ENCODE results near the gene IGF2R. TPM values are rescaled to one million over a fixed set of nuclear protein-coding genes. Genes with fewer than 3 reads are reported as not detected.

IGF2R gene
- total and polyA plus RNA-seq, 8 donors: 11.0 to 54.0 (median 34.7) TPM

DNA sequence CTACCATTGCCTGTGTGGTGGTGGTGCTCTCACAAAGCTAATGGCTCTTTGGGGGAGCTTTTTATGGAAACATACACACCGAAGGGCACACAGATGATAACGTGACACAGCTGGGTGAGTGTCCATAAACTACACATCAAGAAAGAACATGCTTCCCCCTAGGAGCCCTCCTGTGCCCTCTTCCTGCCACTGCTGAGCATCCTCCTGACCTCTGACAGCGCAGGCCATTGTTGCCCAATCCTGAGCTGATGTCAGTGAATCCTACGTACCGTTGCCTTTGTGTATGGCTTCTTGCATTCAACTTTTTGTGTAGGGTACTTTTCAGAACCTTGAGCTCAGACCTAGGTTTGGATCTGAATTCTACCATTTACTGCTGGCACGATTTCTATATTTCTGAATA, 86.9 kb downstream of the IGF2R start:
- ATAC-seq: no peak
- TF ChIP-seq, protein P1, sequence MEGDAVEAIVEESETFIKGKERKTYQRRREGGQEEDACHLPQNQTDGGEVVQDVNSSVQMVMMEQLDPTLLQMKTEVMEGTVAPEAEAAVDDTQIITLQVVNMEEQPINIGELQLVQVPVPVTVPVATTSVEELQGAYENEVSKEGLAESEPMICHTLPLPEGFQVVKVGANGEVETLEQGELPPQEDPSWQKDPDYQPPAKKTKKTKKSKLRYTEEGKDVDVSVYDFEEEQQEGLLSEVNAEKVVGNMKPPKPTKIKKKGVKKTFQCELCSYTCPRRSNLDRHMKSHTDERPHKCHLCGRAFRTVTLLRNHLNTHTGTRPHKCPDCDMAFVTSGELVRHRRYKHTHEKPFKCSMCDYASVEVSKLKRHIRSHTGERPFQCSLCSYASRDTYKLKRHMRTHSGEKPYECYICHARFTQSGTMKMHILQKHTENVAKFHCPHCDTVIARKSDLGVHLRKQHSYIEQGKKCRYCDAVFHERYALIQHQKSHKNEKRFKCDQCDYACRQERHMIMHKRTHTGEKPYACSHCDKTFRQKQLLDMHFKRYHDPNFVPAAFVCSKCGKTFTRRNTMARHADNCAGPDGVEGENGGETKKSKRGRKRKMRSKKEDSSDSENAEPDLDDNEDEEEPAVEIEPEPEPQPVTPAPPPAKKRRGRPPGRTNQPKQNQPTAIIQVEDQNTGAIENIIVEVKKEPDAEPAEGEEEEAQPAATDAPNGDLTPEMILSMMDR (IDR thresholded peaks at IDR 0.05): no peak
- Histone ChIP-seq H3K27me3 (no peaks in the 10 kb centered on the region), H3K9me3 (no peaks in the 10 kb centered on the region), H3K4me3 (no peak overlapping the region), H3K4me1 (peaks cover 0 to 11% (median 6%) of the 10 kb centered on the region in 3 donors), H3K36me3 (peaks cover 2 to 31% (median 14%) of the 10 kb centered on the region in 3 donors), H3K27ac (no peak overlapping the region)
- 78 to 81% methylated on average over 6 of the region's 6 CpGs for WGBS, 2 donors
- intact Hi-C loops (cut with DNase I): no loop called here
- FAIRE-seq: no peak
- no peak for DNase-seq

- DNase-seq (no peak), ATAC-seq (peak in 3 of 4 donors; percentile 20 to 54 (median 42)), FAIRE-seq (no peak)
- Histone ChIP-seq H3K9me3 (no peaks in the 10 kb centered on the region), H3K4me3 (no peak overlapping the region), H3K27me3 (no peaks in the 10 kb centered on the region), H3K36me3 (peaks cover 5 to 30% (median 9%) of the 10 kb centered on the region in 3 donors), H3K4me1 (peaks cover 0 to 11% (median 6%) of the 10 kb centered on the region in 3 donors), H3K27ac (no peak overlapping the region)
- 46 to 61% methylated on average over 6 of the region's 6 CpGs for WGBS, 2 donors
- intact Hi-C loops (cut with DNase I): no loop called here
- TF ChIP-seq, protein P1 (IDR thresholded peaks at IDR 0.05): no peak
Measured at GRCh38 chr6:160057080-160057479, 88.2 kb downstream of the IGF2R start.

DNA sequence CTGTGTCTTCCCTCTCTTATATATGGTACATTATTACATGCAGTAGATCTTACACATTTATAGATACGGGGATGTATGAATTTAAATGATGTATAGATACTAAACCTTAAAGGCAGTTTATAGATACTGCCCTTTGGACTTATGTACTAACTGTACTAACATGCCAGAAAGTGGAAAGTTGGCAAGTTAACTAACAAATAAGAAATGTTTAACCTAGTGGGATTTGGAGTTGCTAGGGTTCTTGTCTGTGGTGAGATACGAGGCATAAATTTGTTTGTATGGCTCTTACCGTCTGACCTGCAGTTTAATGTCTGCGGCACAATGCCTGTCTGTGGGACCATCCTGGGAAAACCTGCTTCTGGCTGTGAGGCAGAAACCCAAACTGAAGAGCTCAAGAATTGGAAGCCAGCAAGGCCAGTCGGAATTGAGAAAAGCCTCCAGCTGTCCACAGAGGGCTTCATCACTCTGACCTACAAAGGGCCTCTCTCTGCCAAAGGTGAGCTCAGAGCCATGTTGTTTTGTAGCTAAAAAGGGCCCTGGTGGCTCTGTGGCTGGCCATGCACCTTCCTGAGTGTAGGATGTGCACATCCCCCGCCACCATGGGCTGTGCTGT, 89.8 kb downstream of the IGF2R start:
- ATAC-seq (peak; percentile 63 to 75 (median 68)), FAIRE-seq (no peak), DNase-seq (no peak)
- no peaks in the 10 kb centered on the region for H3K27me3 ChIP-seq
- peaks cover 0 to 11% (median 6%) of the 10 kb centered on the region in 3 donors for H3K4me1 ChIP-seq
- intact Hi-C loops (cut with DNase I): no loop called here
- peak overlapping the region in 1 of 4 donors; percentile 34 for H3K27ac ChIP-seq
- H3K36me3 ChIP-seq: peaks cover 5 to 42% (median 8%) of the 10 kb centered on the region in 3 donors
- WGBS, 2 donors: 30 to 34% methylated on average over 6 of the region's 6 CpGs
- TF ChIP-seq, protein P1 (IDR thresholded peaks at IDR 0.05): no peak
- no peak overlapping the region for H3K4me3 ChIP-seq
- H3K9me3 ChIP-seq: no peaks in the 10 kb centered on the region

DNA sequence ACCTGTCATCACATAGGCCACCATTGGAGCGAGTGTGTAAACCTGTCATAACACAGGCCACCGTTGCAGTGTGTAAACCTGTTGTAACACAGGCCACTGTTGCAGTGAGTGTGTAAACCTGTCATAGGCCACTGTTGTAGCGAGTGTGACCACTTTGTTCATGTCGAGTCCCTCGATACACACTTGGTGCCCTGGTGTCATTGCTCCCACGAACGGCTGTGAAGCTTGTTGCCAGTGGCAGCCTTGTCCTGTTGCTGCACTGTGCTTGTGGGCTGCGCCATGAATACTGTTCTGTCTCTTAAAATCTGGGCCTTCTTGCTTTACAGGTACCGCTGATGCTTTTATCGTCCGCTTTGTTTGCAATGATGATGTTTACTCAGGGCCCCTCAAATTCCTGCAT, 91.3 kb downstream of the IGF2R start:
- Histone ChIP-seq H3K4me1 (peaks cover 0 to 11% (median 6%) of the 10 kb centered on the region in 3 donors), H3K9me3 (no peaks in the 10 kb centered on the region), H3K27ac (no peak overlapping the region), H3K27me3 (no peaks in the 10 kb centered on the region), H3K4me3 (no peak overlapping the region), H3K36me3 (peaks cover 8 to 58% (median 8%) of the 10 kb centered on the region in 3 donors)
- no peak for FAIRE-seq
- WGBS, 2 donors: 93 to 95% methylated on average over 11 of the region's 11 CpGs
- DNase-seq: no peak
- no peak for ATAC-seq
- TF ChIP-seq, protein P1 (IDR thresholded peaks at IDR 0.05): no peak
- intact Hi-C loops (cut with DNase I): no loop called here

DNA sequence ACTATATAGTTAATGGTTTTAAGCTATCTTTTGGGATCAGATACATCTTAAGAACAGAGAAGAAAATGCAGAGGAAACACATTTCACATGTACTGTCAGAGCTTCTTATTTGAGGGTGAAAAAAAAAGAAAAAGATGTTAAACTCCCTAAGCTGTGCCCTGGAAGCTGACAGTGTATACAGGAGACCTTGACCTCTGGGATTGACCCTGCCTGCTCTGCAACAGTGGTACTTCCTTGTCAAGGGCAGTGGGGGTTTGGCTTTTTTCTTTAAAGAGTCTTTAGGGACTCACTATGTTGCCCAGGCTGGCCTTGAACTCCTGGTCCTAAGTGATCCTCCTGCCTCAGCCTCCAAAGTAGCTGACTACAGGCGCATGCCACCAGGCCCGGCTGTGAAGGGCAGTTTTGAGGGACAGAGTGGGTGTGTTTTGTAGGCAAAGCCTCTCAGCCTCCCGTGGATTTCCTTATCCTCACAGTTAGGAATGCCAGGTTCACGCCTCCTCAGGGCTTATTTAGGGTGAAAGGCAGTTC, 92.1 kb downstream of the IGF2R start:
- Histone ChIP-seq H3K4me1 (peaks cover 0 to 11% (median 6%) of the 10 kb centered on the region in 3 donors), H3K36me3 (peaks cover 8 to 59% (median 8%) of the 10 kb centered on the region in 3 donors), H3K27ac (no peak overlapping the region), H3K4me3 (no peak overlapping the region), H3K27me3 (no peaks in the 10 kb centered on the region), H3K9me3 (no peaks in the 10 kb centered on the region)
- WGBS, 2 donors: 85 to 90% methylated on average over 4 of the region's 4 CpGs
- TF ChIP-seq, protein P1 (IDR thresholded peaks at IDR 0.05): no peak
- FAIRE-seq (no peak), ATAC-seq (no peak), DNase-seq (no peak)
- intact Hi-C loops (cut with DNase I): no loop called here
